Kidney glomerular epithelial cell (primary cell): ENCODE measurements around the gene UTS2.

Experiments
- DNase-seq: peaks from one replicate; lab custom pipeline; 2025; lab: John Stamatoyannopoulos, UW

UTS2 gene

GRCh38 chr1:7862211-7863060 is 9.6 kb upstream of the UTS2 start:
- DNase-seq, result no peak

GRCh38 chr1:7861452-7861851 is 8.6 kb upstream of the UTS2 start:
- DNase-seq, result no peak

- DNase-seq, result no peak
These were observed 7.3 kb upstream of the UTS2 start for GRCh38 chr1:7860130-7860529.

- DNase-seq, result no peak
These were observed 6.5 kb upstream of the UTS2 start for GRCh38 chr1:7859406-7859805.

- DNase-seq, result no peak
These were observed 5.1 kb upstream of the UTS2 start for GRCh38 chr1:7857985-7858384.

- no peak for DNase-seq
These were observed 4.1 kb upstream of the UTS2 start for GRCh38 chr1:7857000-7857399.

- DNase-seq, result no peak
These were observed 3.5 kb upstream of the UTS2 start for GRCh38 chr1:7856345-7856744.

- no peak for DNase-seq
These were observed 790 bp upstream of the UTS2 start for GRCh38 chr1:7853684-7854026.

GRCh38 chr1:7850786-7851185 is 2.1 kb downstream of the UTS2 start:
- DNase-seq, result no peak

- no peak for DNase-seq
These were observed 5.3 kb downstream of the UTS2 start for GRCh38 chr1:7847599-7847998.

GRCh38 chr1:7846656-7847055 is 6.2 kb downstream of the UTS2 start:
- no peak for DNase-seq

GRCh38 chr1:7845761-7846160 is 7.1 kb downstream of the UTS2 start:
- no peak for DNase-seq

- no peak for DNase-seq
These were observed 10.3 kb downstream of the UTS2 start for GRCh38 chr1:7842517-7842916.

- no peak for DNase-seq
These were observed 13.3 kb downstream of the UTS2 start for GRCh38 chr1:7839526-7839925.

GRCh38 chr1:7838714-7839113 is 14.2 kb downstream of the UTS2 start:
- no peak for DNase-seq

GRCh38 chr1:7833035-7833434 is 19.8 kb downstream of the UTS2 start:
- no peak for DNase-seq

GRCh38 chr1:7831458-7831857 is 21.4 kb downstream of the UTS2 start:
- no peak for DNase-seq

GRCh38 chr1:7827126-7827955 is 25.5 kb downstream of the UTS2 start:
- no peak for DNase-seq

GRCh38 chr1:7826363-7826762 is 26.5 kb downstream of the UTS2 start:
- DNase-seq, result no peak

GRCh38 chr1:7824701-7825100 is 28.2 kb downstream of the UTS2 start:
- DNase-seq, result no peak

- DNase-seq, result no peak
These were observed 31.6 kb downstream of the UTS2 start for GRCh38 chr1:7821282-7821681.

- no peak for DNase-seq
These were observed 39.0 kb downstream of the UTS2 start for GRCh38 chr1:7813677-7814373.

- no peak for DNase-seq
These were observed 41.4 kb downstream of the UTS2 start for GRCh38 chr1:7811476-7811875.
